ENCODE data around the gene MRGPRG.

GRCh38 chr11:3232956-3233355, 14.3 kb upstream of the MRGPRG start:
- no peak for TF ChIP-seq EZH2 (IDR thresholded peaks at IDR 0.05; ENCODE audit: borderline replicate concordance, low read depth, low read length, poor library complexity, severe bottlenecking)
- TF ChIP-seq CTCF (conservative IDR thresholded peaks at IDR 0.05; ENCODE audit: low read depth, low read length), result no peak
